ENCODE data around the gene AQP2. TPM values are rescaled to one million over a fixed set of nuclear protein-coding genes. Genes with fewer than 3 reads are reported as not detected.

The AQP2 gene
- total RNA-seq, 2 donors from 2014 or later, result 2.7 TPM; not detected in 1

DNA sequence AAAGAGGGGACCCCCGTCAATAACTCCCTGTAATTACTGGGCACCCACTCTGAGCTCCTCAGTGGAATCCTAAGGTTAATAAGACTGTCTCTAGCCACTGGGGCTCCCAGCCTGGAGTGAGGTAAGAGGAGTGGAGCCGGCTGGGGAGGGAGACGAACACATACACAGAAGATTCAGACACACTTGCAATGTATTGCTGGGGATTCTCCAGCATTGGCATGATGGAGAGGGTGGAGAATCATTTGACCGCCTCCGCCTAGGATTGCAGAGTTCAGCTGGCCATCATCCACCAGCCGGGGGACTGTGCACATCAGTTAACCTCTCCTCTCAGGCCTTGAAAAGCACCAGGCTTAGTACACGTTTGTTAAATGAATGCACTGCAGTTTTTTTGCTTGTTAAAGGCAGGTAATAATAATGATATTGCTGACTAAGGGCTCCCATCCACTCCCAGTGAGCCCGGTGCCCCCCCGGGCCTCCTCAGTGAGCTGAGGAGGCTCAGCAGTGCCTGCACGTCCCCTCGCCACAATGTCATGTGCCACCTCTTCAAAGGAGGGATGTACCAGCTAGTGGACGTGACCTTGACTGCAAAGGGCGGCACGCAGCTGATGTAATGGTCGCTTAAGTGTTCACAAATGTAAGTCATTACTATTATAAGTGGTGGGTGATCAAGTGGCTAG lies 26.5 kb upstream of the AQP2 start:
- no peak overlapping the region for H3K27ac ChIP-seq
- no peaks in the 10 kb centered on the region for H3K4me1 ChIP-seq (replicated peaks)
- H3K36me3 ChIP-seq, result no peaks in the 10 kb centered on the region
- no peaks in the 10 kb centered on the region for H3K9me3 ChIP-seq
- no peak overlapping the region for H3K4me3 ChIP-seq
- H3K27me3 ChIP-seq (replicated peaks; ENCODE audit: insufficient read depth), result no peaks in the 10 kb centered on the region
- no peak for DNase-seq (ENCODE audit: low spot score)
- 90% methylated on average over 15 of the region's 15 CpGs for WGBS
- TF ChIP-seq POLR2AphosphoS5 (IDR thresholded peaks at IDR 0.05) (no peak), POLR2A (IDR thresholded peaks at IDR 0.05) (no peak)
- TF ChIP-seq, protein P1, sequence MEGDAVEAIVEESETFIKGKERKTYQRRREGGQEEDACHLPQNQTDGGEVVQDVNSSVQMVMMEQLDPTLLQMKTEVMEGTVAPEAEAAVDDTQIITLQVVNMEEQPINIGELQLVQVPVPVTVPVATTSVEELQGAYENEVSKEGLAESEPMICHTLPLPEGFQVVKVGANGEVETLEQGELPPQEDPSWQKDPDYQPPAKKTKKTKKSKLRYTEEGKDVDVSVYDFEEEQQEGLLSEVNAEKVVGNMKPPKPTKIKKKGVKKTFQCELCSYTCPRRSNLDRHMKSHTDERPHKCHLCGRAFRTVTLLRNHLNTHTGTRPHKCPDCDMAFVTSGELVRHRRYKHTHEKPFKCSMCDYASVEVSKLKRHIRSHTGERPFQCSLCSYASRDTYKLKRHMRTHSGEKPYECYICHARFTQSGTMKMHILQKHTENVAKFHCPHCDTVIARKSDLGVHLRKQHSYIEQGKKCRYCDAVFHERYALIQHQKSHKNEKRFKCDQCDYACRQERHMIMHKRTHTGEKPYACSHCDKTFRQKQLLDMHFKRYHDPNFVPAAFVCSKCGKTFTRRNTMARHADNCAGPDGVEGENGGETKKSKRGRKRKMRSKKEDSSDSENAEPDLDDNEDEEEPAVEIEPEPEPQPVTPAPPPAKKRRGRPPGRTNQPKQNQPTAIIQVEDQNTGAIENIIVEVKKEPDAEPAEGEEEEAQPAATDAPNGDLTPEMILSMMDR (IDR thresholded peaks at IDR 0.05), result no peak
- intact Hi-C loops (cut with DNase I), result no loop called here

DNA sequence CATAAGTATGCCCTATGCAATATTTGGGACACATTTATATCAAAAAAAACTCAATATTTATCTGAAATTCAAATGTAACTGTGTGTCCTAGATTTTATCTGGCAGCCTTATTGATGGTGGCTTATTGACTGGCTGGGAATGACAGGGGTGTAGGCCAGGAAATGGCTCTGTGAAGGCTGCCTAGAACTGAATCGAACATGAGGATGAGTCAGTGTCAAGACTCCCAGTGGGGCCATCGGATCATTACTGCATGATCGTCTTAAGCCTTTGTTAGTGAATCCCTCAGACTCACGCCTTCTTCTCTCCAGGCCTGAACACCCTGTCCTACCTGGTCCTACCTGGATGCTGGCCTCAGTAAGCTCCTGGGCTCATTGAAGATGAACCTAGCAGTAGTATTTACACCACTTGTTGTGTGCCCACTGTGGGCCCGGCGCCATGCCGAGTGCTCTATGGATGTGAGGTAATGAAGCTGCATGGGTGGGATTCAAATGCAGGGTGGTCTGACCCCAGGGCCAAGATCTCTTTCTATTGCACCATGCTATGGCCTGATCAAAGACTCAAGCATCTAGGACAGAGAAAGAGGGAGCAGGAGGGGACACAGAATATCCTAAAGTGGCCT lies 25.8 kb upstream of the AQP2 start:
- no peaks in the 10 kb centered on the region for H3K9me3 ChIP-seq
- H3K27me3 ChIP-seq (replicated peaks; ENCODE audit: insufficient read depth), result no peaks in the 10 kb centered on the region
- H3K36me3 ChIP-seq, result no peaks in the 10 kb centered on the region
- no peak overlapping the region for H3K4me3 ChIP-seq
- no peaks in the 10 kb centered on the region for H3K4me1 ChIP-seq (replicated peaks)
- TF ChIP-seq POLR2AphosphoS5 (IDR thresholded peaks at IDR 0.05), result no peak
- TF ChIP-seq, protein P1 (IDR thresholded peaks at IDR 0.05), result no peak
- TF ChIP-seq POLR2A (IDR thresholded peaks at IDR 0.05), result no peak
- H3K27ac ChIP-seq, result no peak overlapping the region
- WGBS, result 87% methylated on average over 7 of the region's 7 CpGs
- DNase-seq (ENCODE audit: low spot score), result no peak
- intact Hi-C loops (cut with DNase I), result no loop called here

DNA sequence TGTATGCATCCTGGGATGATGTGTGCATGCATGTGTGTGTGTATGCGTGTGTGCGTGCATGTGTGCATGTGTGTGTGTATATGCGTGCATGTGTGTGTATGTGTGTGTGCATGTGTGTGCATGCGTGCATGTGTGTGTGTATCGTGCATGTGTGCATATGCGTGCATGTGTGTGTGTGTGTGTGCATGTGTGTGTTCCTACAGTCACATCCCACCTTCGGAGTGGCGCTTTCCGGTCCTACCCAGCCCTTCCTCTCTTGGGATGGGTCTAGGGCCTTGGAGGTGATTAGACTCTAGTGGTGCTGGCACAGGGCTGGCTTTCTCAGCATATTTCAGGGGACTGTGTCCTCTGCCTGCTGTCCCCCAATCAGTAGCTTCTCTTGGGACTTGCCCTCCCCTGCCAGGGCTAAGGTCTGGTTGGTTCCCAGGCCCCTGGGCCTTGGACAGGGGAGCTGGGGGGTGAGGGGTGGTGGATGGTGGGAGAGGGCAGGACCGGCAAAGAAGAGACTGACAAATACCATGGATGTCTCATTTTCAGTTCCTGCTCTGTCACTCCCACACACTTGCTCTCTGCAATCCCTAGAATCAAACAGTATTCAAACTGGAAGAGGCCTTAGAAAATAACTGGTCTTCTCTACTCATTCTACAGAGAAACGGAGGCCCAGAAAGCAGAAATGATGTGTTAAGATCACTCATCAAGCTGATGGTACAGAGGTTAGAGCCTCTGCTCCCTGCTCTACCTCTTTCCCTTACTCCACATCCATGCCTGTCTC lies 24.9 kb upstream of the AQP2 start:
- DNase-seq (ENCODE audit: low spot score), result no peak
- Histone ChIP-seq H3K4me3 (no peak overlapping the region), H3K27me3 (replicated peaks; ENCODE audit: insufficient read depth) (no peaks in the 10 kb centered on the region), H3K4me1 (replicated peaks) (no peaks in the 10 kb centered on the region), H3K27ac (no peak overlapping the region), H3K9me3 (no peaks in the 10 kb centered on the region), H3K36me3 (no peaks in the 10 kb centered on the region)
- TF ChIP-seq POLR2A (IDR thresholded peaks at IDR 0.05) (no peak), POLR2AphosphoS5 (IDR thresholded peaks at IDR 0.05) (no peak)
- TF ChIP-seq, protein P1 (IDR thresholded peaks at IDR 0.05), result no peak
- WGBS, result 94% methylated on average over 11 of the region's 11 CpGs
- intact Hi-C loops (cut with DNase I), result no loop called here

DNA sequence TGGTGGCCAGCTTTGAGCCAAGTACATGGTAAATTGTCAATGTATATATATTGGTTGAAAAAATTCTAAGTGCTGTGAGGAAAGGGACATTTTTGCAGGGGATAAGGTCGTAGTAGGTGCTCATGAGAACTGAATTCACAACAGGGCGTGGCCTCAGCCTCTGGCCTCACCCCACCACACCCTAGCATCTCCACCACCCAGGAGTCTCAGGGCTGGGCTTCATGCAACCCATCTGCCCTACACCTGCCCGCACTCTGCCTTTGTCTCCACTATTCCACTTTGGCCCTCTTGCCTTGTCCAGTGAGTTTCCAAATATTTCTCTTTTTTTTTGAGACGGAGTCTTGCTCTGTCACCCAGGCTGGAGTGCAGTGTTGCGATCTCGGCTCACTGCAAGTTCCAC lies 22.1 kb upstream of the AQP2 start:
- no peak overlapping the region for H3K4me3 ChIP-seq
- no peaks in the 10 kb centered on the region for H3K4me1 ChIP-seq (replicated peaks)
- H3K9me3 ChIP-seq, result no peaks in the 10 kb centered on the region
- 95% methylated on average over 6 of the region's 6 CpGs for WGBS
- H3K27me3 ChIP-seq (replicated peaks; ENCODE audit: insufficient read depth), result no peaks in the 10 kb centered on the region
- DNase-seq (ENCODE audit: low spot score), result no peak
- H3K36me3 ChIP-seq, result no peaks in the 10 kb centered on the region
- no peak overlapping the region for H3K27ac ChIP-seq
- intact Hi-C loops (cut with DNase I), result no loop called here
- TF ChIP-seq, protein P1 (IDR thresholded peaks at IDR 0.05), result no peak
- TF ChIP-seq POLR2AphosphoS5 (IDR thresholded peaks at IDR 0.05) (no peak), POLR2A (IDR thresholded peaks at IDR 0.05) (no peak)

All from prostate gland (tissue), 2 donors.